ENCODE measurements around the gene CCDC126. TPM values are rescaled to one million over a fixed set of nuclear protein-coding genes. Genes with fewer than 3 reads are reported as not detected.
"Not testable (repeated sequence)": the region's sequence is repeated elsewhere in the genome, so short reads cannot be mapped to it uniquely, and the experiment has no call there.

The CCDC126 gene
- total and polyA plus RNA-seq, 2 donors (not counting 1 experiment from before 2014, with no cell fraction given), result 7.1 to 9.7 TPM

- no peaks in the 10 kb centered on the region for H3K79me2 ChIP-seq (ENCODE audit: control insufficient read depth, insufficient read depth, low read length)
- peak within 1 kb of the TSS; percentile 48 to 73 (median 72) for H3K4me3 ChIP-seq (replicated peaks in 1 of 4; ENCODE audit: control extremely low read depth in 1 of 4, insufficient read depth in 1 of 4, low read depth in 3 of 4, low read length in 4 of 4)
- H4K20me1 ChIP-seq (ENCODE audit: control insufficient read depth, extremely low read depth, insufficient read depth, low read length), result no peaks in the 10 kb centered on the region
- H3K27ac ChIP-seq (ENCODE audit: insufficient read depth, low read length), result no peak within 1 kb of the TSS
- H2AFZ ChIP-seq (ENCODE audit: low read length), result peak within 1 kb of the TSS; percentile 78
- H3K4me1 ChIP-seq (ENCODE audit: control insufficient read depth, extremely low read depth, insufficient read depth, low read length), result no peaks in the 10 kb centered on the region
- H3K9me3 ChIP-seq (ENCODE audit: control insufficient read depth, insufficient read depth, low read depth, low read length), result no peaks in the 10 kb centered on the region
- H3K27me3 ChIP-seq (ENCODE audit: control insufficient read depth, insufficient read depth, low read length), result no peaks in the 10 kb centered on the region
- DNase-seq (ENCODE audit: low read depth in 2 of 2), result peak; percentile 68 to 79
- peak within 1 kb of the TSS; percentile 16 for H3K9ac ChIP-seq (ENCODE audit: insufficient read depth, low read length)
- H3K4me2 ChIP-seq (ENCODE audit: extremely low read depth, insufficient read depth, low read length), result peak within 1 kb of the TSS; percentile 79
- no peaks in the 10 kb centered on the region for H3K36me3 ChIP-seq (ENCODE audit: control insufficient read depth, insufficient read depth, low read length)
- TF ChIP-seq CTCF (conservative IDR thresholded peaks at IDR 0.05 in 1 of 2, IDR thresholded peaks at IDR 0.05 in 1 of 2; ENCODE audit: low read depth in 1 of 2, low read length in 2 of 2) (peak; percentile 58 to 64), EZH2 (IDR thresholded peaks at IDR 0.05; ENCODE audit: low read length, missing control alignments) (no peak)
Measured at GRCh38 chr7:23679898-23680413, 82.8 kb downstream of the CCDC126 start, which contains the start of gene FAM221A. FAM221A (plus strand) TSS chr7:23680199; CDS start chr7:23680219, 20 bp downstream.

GRCh38 chr7:23680414-23681405 is 83.5 kb downstream of the CCDC126 start:
- H4K20me1 ChIP-seq (ENCODE audit: control insufficient read depth, extremely low read depth, insufficient read depth, low read length), result no peaks in the 10 kb centered on the region
- H3K4me3 ChIP-seq (replicated peaks in 1 of 4; ENCODE audit: control extremely low read depth in 1 of 4, insufficient read depth in 1 of 4, low read depth in 3 of 4, low read length in 4 of 4), result peak overlapping the region; percentile 48 to 73 (median 72)
- H3K4me1 ChIP-seq (ENCODE audit: control insufficient read depth, extremely low read depth, insufficient read depth, low read length), result no peaks in the 10 kb centered on the region
- DNase-seq (ENCODE audit: low read depth in 2 of 2), result peak; percentile 60
- peak overlapping the region; percentile 79 for H3K4me2 ChIP-seq (ENCODE audit: extremely low read depth, insufficient read depth, low read length)
- H3K9me3 ChIP-seq (ENCODE audit: control insufficient read depth, insufficient read depth, low read depth, low read length), result no peaks in the 10 kb centered on the region
- peak overlapping the region; percentile 78 for H2AFZ ChIP-seq (ENCODE audit: low read length)
- H3K36me3 ChIP-seq (ENCODE audit: control insufficient read depth, insufficient read depth, low read length), result no peaks in the 10 kb centered on the region
- H3K27ac ChIP-seq (ENCODE audit: insufficient read depth, low read length), result no peak overlapping the region
- H3K79me2 ChIP-seq (ENCODE audit: control insufficient read depth, insufficient read depth, low read length), result no peaks in the 10 kb centered on the region
- TF ChIP-seq CTCF (conservative IDR thresholded peaks at IDR 0.05 in 1 of 2, IDR thresholded peaks at IDR 0.05 in 1 of 2; ENCODE audit: low read depth in 1 of 2, low read length in 2 of 2) (no peak), EZH2 (IDR thresholded peaks at IDR 0.05; ENCODE audit: low read length, missing control alignments) (no peak)
- no peaks in the 10 kb centered on the region for H3K27me3 ChIP-seq (ENCODE audit: control insufficient read depth, insufficient read depth, low read length)
- H3K9ac ChIP-seq (ENCODE audit: insufficient read depth, low read length), result peak overlapping the region; percentile 16

GRCh38 chr7:23684041-23684440 is 86.9 kb downstream of the CCDC126 start:
- H4K20me1 ChIP-seq (ENCODE audit: control insufficient read depth, extremely low read depth, insufficient read depth, low read length); H3K4me2 ChIP-seq (ENCODE audit: extremely low read depth, insufficient read depth, low read length); DNase-seq (ENCODE audit: low read depth in 2 of 2); H3K4me3 ChIP-seq (replicated peaks in 1 of 4; ENCODE audit: control extremely low read depth in 1 of 4, insufficient read depth in 1 of 4, low read depth in 3 of 4, low read length in 4 of 4); H2AFZ ChIP-seq (ENCODE audit: low read length); H3K9me3 ChIP-seq (ENCODE audit: control insufficient read depth, insufficient read depth, low read depth, low read length); H3K27me3 ChIP-seq (ENCODE audit: control insufficient read depth, insufficient read depth, low read length); H3K36me3 ChIP-seq (ENCODE audit: control insufficient read depth, insufficient read depth, low read length); H3K79me2 ChIP-seq (ENCODE audit: control insufficient read depth, insufficient read depth, low read length); H3K9ac ChIP-seq (ENCODE audit: insufficient read depth, low read length); H3K4me1 ChIP-seq (ENCODE audit: control insufficient read depth, extremely low read depth, insufficient read depth, low read length); H3K27ac ChIP-seq (ENCODE audit: insufficient read depth, low read length): not testable (repeated sequence)
